ENCODE measurements around the gene TNFSF10.

- TF ChIP-seq POLR2A (IDR thresholded peaks at IDR 0.05) (no peak), CTCF (IDR thresholded peaks at IDR 0.05) (no peak)
Observed at GRCh38 chr3:172540049-172540448, 16.8 kb upstream of the TNFSF10 start.

Data from adrenal gland (tissue), 5 donors.